Loucy (cell line): Measurements from ENCODE around the gene CORO2A.

Experiments used
- EZH2phosphoT487 ChIP-seq: fragments of 200-600 bp; IDR thresholded peaks from 2 replicates; pipeline ENCODE4 v1.6.1; 2018; ENCODE audit warnings: antibody characterized with exemption, mild to moderate bottlenecking, moderate library complexity, borderline replicate concordance
- TF ChIP-seq, protein P1 (sequence below): fragments of 200-600 bp; sonication (generic); conservative IDR thresholded peaks from 2 replicates; pipeline ENCODE4 v1.5.1; 2014; ENCODE audit warnings: mild to moderate bottlenecking, antibody characterized with exemption, low read length

- TF ChIP-seq, protein P1, sequence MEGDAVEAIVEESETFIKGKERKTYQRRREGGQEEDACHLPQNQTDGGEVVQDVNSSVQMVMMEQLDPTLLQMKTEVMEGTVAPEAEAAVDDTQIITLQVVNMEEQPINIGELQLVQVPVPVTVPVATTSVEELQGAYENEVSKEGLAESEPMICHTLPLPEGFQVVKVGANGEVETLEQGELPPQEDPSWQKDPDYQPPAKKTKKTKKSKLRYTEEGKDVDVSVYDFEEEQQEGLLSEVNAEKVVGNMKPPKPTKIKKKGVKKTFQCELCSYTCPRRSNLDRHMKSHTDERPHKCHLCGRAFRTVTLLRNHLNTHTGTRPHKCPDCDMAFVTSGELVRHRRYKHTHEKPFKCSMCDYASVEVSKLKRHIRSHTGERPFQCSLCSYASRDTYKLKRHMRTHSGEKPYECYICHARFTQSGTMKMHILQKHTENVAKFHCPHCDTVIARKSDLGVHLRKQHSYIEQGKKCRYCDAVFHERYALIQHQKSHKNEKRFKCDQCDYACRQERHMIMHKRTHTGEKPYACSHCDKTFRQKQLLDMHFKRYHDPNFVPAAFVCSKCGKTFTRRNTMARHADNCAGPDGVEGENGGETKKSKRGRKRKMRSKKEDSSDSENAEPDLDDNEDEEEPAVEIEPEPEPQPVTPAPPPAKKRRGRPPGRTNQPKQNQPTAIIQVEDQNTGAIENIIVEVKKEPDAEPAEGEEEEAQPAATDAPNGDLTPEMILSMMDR, result no peak
- no peak for TF ChIP-seq EZH2phosphoT487
These were observed 88.0 kb downstream of the CORO2A start for GRCh38 chr9:98104445-98104881.
